GM19468 (cell line): ENCODE results near the gene ST6GAL1.
"Not testable (repeated sequence)": the region's sequence is repeated elsewhere in the genome, so short reads cannot be mapped to it uniquely, and the experiment has no call there.

Source experiments
- ATAC-seq: cut with Tn5 transposase; IDR thresholded peaks from one replicate; pipeline ENCODE4 v1.9.1; 2021; ENCODE audit warnings: mild to moderate bottlenecking, moderate library complexity, moderate number of reproducible peaks; ENCODE audit not compliant: unreplicated experiment; ENCODE audit errors: extremely low read depth

Gene ST6GAL1

DNA sequence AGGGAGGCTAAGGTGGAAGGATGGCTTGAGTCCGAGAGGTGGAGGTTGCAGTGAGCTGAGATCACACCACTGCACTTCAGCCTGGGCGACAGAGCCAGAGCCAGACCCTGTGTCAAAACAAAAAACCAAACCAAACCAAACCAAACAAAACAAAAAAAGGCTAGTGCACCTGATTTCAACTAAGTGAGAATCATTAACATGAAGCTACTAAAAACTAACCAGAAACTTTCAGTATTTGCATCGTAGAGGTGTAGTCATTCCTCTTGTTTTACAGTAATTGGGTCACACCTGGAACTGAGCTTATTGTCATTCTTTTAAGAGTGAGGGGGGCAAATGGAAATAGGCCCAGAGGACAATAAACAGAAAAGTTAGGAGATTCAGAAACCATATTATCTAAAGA lies 58.5 kb downstream of the ST6GAL1 start:
- peak; percentile 62 for ATAC-seq

- ATAC-seq: no peak
Observed at GRCh38 chr3:186989429-186989828, 59.1 kb downstream of the ST6GAL1 start.

DNA sequence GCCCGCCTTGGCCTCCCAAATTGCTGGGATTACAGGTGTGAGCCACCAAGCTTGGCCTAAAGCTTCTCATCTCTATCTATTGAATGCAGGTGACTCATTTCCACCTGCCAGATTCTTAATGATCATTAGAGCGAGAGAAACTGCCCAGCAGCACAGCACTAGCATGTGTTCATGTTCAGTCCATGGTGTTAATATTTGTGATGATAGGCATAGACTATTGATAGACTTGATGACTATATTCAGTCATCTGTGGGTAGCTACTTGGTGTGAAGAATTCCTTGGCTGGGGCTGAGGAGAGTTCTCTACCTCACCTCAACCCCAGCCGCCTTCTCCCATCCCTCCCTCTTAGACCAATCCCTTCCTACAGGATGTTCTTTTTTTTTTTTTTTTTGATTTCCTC lies 60.0 kb downstream of the ST6GAL1 start:
- ATAC-seq: no peak

GRCh38 chr3:186990878-186991308 lies 60.6 kb downstream of the ST6GAL1 start:
- ATAC-seq: no peak

DNA sequence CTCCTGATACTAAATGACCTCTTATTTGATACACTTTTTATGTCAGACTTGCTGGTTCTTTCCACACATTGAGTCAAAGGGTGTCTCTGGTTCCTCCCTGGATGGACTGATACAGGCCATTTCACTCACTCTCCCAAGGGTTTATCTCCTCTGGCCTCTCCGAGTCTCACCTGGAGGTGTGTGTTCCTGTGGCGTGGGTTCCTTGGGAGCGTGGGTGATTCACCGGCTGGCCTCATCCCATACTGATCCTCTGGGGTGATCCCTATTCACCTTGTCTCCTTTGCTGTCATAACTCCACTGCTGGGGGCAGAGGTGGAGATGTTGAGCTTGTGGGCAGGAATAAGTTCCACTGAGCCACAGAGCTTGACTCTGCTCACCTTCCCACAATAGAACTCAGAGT lies 61.1 kb downstream of the ST6GAL1 start:
- no peak for ATAC-seq

GRCh38 chr3:186992096-186992495 lies 61.8 kb downstream of the ST6GAL1 start:
- not testable (repeated sequence) for ATAC-seq

- no peak for ATAC-seq
Observed at GRCh38 chr3:186993210-186993782, 63.0 kb downstream of the ST6GAL1 start.

- ATAC-seq: no peak
Observed at GRCh38 chr3:186994000-186994955, 64.0 kb downstream of the ST6GAL1 start.

- ATAC-seq: no peak
Observed at GRCh38 chr3:186996356-186996755, 66.0 kb downstream of the ST6GAL1 start.

- ATAC-seq: no peak
Observed at GRCh38 chr3:186997061-186997460, 66.7 kb downstream of the ST6GAL1 start.

DNA sequence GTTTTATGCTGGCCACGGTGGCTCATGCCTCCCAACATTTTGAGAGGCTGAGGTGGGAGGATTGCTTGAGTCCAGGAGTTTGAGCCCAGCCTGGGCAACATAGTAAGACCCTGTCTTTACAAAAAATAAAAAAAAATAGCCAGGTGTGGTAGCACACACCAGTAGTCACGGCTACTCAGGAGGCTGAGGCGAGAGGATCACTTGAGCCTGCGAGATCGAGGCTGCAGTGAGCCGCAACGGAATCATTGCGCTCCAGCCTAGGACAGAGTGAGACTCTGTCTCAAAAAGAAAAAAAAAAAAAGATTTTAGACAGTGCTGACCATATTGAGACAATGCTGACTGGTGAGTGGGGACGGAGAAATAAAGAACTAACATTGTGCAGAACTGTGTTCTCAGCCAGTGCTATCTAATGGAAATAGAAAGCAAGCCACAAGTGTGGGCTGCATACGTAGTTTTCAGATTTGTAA lies 67.2 kb downstream of the ST6GAL1 start:
- ATAC-seq: no peak

DNA sequence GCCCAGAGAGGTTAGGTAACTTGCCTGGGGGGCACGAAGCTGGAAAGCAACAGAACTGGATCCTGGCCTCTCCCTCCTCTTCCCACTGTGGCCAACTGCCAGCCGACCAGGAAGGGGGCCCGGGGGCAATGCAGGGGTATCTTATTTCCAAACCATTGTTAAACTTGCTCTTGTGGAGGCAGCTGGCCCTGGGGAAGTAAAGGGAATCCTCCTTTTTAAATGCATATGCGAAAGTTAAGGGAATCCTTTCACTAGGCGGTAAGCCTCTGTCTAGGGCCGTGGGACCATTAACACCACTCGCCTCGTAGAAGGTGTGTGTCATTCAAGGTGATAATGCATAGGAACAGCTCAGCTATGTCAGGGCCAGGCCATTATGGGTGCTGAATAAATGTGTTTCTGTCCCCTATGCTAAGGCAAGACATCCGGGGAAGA lies 68.6 kb downstream of the ST6GAL1 start:
- no peak for ATAC-seq

DNA sequence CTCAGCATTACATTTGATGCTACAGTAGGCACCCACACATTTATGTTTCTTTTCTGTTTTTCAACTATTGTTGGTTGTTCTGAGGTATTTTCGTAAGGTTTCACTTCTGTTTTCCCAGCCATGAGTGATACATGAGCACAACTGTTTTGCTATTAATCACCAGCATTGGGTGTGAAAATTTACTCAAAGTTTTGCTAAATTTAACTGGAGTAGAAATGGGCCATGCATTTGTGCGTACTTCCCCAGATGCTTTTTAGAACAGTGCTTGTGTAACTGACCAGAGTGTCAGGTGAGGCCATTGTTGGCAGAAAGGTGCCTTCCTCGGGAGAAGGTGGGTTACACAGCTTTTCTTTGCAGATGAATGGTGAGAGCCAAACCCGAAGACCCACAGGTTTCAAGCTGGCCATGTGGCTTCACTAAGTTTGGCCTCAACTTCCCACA lies 70.4 kb downstream of the ST6GAL1 start:
- peak; percentile 69 for ATAC-seq

- no peak for ATAC-seq
Observed at GRCh38 chr3:187002915-187003314, 72.6 kb downstream of the ST6GAL1 start.

DNA sequence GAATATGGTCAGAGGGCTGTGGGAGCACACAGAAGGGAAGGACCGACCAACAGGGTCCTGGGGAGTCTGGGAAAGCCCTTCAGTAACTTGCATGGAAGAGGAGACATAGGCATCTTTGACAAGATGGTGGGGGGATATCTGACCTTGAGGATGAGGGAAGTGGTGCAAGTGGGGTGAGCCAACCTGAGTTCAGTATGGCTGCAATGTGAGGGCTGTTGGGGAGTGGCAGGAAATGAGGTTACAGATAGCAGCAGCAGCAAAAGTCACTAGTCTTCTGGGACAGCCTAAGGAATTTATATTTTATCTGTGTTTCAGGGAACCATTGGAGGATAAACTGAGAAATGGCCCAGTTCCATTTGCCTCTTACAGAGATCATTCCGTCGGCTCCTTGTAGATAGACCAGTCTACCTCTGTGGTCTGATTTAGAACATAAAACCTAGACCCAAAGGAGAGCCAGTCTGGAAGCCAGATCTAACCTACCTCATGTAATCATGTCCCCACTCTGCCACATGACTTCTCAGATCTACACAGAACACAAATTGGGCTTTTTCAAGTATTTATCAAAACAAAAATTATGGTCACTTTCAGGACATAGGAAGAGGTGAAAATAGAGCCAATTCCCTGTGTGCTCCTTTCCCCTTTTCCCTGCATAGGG lies 75.6 kb downstream of the ST6GAL1 start:
- ATAC-seq: no peak

DNA sequence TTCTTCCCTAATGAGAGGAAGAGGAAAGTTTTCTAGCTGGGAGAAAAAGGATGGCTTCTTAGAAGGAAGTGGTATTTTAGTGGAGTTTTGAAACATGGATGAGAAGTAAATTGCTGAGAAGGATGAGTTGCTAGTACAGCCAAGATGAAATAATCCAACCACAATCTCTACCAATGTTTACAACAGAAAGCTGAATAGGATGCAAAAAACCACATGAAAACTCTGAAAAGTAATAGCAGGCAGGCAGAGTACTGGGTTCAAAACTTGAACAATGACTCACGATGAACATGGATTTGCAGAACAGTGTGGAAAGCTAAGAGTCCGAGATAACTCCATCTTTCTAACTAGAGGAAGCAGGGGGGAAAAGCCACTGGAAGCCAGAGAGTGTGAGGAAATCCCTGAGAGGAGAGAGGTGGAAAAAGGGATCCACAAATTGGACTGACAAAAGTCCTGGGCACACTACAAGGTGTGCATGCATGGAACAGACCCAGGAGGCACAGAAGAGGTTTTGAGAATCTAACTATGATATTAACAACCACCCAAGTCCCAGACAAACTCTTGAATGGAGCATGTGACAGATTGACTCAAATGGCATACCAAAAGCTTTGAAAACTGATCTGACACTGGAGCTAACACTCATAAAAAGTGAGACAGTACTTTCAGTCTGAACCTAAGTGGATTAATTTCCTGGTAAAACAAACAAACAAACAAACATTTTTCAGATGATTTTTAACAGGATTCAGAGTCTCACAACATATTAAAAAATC lies 76.7 kb downstream of the ST6GAL1 start:
- ATAC-seq: no peak

- not testable (repeated sequence) for ATAC-seq
Observed at GRCh38 chr3:187010382-187010781, 80.1 kb downstream of the ST6GAL1 start.

GRCh38 chr3:187011915-187012314 lies 81.6 kb downstream of the ST6GAL1 start:
- no peak for ATAC-seq

- ATAC-seq: no peak
Observed at GRCh38 chr3:187012609-187013051, 82.3 kb downstream of the ST6GAL1 start.

DNA sequence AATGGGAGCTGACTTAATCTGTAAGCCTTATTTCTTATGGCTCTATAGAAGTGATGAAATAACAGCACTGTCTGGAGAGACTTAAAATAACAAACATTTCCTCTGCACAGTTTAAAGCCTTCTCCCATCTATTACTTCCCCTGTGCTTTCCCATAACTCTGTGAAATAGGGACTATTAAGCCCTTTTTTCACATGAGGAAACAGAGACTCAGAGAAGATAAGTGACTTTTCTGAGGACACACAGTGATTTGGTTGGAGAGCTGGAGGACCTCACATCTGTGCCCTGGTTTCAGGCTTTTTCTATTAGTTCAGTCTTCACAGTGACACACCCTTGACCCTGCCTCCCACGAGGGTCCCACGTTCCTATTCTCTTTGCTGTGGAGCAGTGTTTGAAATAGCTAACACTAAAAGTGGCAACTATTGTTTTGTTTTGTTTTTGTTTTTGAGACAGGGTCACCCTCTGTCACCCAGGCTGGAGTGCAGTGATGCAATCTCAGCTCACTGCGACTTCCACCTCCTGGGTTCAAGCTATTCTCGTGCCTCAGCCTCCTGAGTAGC lies 82.9 kb downstream of the ST6GAL1 start:
- ATAC-seq: no peak
